CD4-positive, CD25-positive, alpha-beta regulatory T cell (primary cell): Measurements from ENCODE around the gene CD70. TPM values are rescaled to one million over a fixed set of nuclear protein-coding genes. Genes with fewer than 3 reads are reported as not detected.

Source experiments
- ATAC-seq, 2 donors: fragments of 150-1000 bp; cut with Tn5 transposase; one replicate each; pipeline ENCODE4 v1.10.0; 2021; ENCODE audit warnings: low read depth in 2 of 2, moderate number of reproducible peaks in 2 of 2, moderate library complexity in 1 of 2
- DNase-seq, 3 donors: peaks; one replicate each; pipeline versions ENCODE4 v3.0.0 to v3.0.0-alpha.2; 2012 to 2022; ENCODE audit warnings: mixed read lengths in 1 of 3
- H3K27ac ChIP-seq: one replicate; pipeline ENCODE4 v1.7.0; 2013; ENCODE audit warnings: mild to moderate bottlenecking, low read length; ENCODE audit not compliant: insufficient read depth, poor library complexity, severe bottlenecking
- H3K27me3 ChIP-seq: one replicate; pipeline ENCODE4 v1.7.0; 2013; ENCODE audit warnings: low read length; ENCODE audit not compliant: control insufficient read depth, insufficient read depth
- H3K36me3 ChIP-seq: one replicate; pipeline ENCODE4 v1.7.0; 2013; ENCODE audit warnings: mild to moderate bottlenecking, low read length, moderate library complexity; ENCODE audit not compliant: control insufficient read depth, insufficient read depth
- H3K4me1 ChIP-seq: 2 replicates; pipeline ENCODE4 v1.7.0; 2013; ENCODE audit warnings: mild to moderate bottlenecking, low read length; ENCODE audit not compliant: insufficient read depth, control insufficient read depth, poor library complexity, severe bottlenecking
- H3K4me3 ChIP-seq: one replicate; pipeline ENCODE4 v1.7.0; 2013; ENCODE audit warnings: low read depth, mild to moderate bottlenecking, low read length, moderate library complexity
- H3K9me3 ChIP-seq, 2 experiments: 1 replicate in 1 of 2; 2 replicates in 1 of 2; pipeline ENCODE4 v1.7.0; 2013; ENCODE audit warnings: low read length in 2 of 2, mild to moderate bottlenecking in 1 of 2, moderate library complexity in 1 of 2; ENCODE audit not compliant: control insufficient read depth in 2 of 2
- H3K27ac Mint-ChIP-seq, 3 donors: one replicate each; pipeline ENCODE4 v1.8.0; 2020 to 2022; ENCODE audit warnings: mild to moderate bottlenecking in 3 of 3, mixed read lengths in 3 of 3, moderate library complexity in 2 of 3
- H3K27me3 Mint-ChIP-seq: one replicate; pipeline ENCODE4 v1.8.0; 2022; ENCODE audit warnings: mild to moderate bottlenecking, mixed read lengths
- H3K36me3 Mint-ChIP-seq: one replicate; pipeline ENCODE4 v1.8.0; 2020; ENCODE audit warnings: mixed read lengths
- H3K4me1 Mint-ChIP-seq, 4 donors: one replicate each; pipeline ENCODE4 v1.8.0; 2020 to 2022; ENCODE audit warnings: mixed read lengths in 4 of 4, mild to moderate bottlenecking in 1 of 4
- H3K4me3 Mint-ChIP-seq, 4 donors: one replicate each; pipeline ENCODE4 v1.8.0; 2020 to 2022; ENCODE audit warnings: mild to moderate bottlenecking in 4 of 4, mixed read lengths in 4 of 4, moderate library complexity in 3 of 4
- H3K9me3 Mint-ChIP-seq, 7 donors: one replicate each; pipeline ENCODE4 v1.8.0; 2020 to 2022; ENCODE audit warnings: mixed read lengths in 7 of 7, mild to moderate bottlenecking in 3 of 7, moderate library complexity in 2 of 7
- polyA plus RNA-seq, 4 donors: library from polyadenylated mRNA; unstranded; fragments of 300-500 nt; fragmentation: Illumina TruSeq; gene quantifications; one replicate each; pipeline ENCODE4 v1.2.3, GENCODE V29; 2021
- total RNA-seq: library from RNA; stranded (reverse); gene quantifications from one replicate; pipeline ENCODE4 v1.2.3, GENCODE V29; 2022

Gene CD70
- total and polyA plus RNA-seq, 5 donors from 2014 or later: 10.0 to 27.2 (median 22.0) TPM

GRCh38 chr19:6543866-6544347 is 47.0 kb downstream of the CD70 start:
- Mint-ChIP-seq H3K9me3 (peaks cover 0 to 4% (median 0%) of the 10 kb centered on the region in 7 donors), H3K27me3 (peaks cover 20% of the 10 kb centered on the region), H3K27ac (no peak overlapping the region), H3K36me3 (no peaks in the 10 kb centered on the region), H3K4me3 (no peak overlapping the region), H3K4me1 (peaks cover 0 to 8% (median 4%) of the 10 kb centered on the region in 4 donors)
- H3K4me1 ChIP-seq: no peaks in the 10 kb centered on the region
- H3K9me3 ChIP-seq: no peaks in the 10 kb centered on the region
- H3K27ac ChIP-seq: no peak overlapping the region
- H3K27me3 ChIP-seq: peaks cover 2% of the 10 kb centered on the region
- H3K36me3 ChIP-seq: no peaks in the 10 kb centered on the region
- ATAC-seq (no peak), DNase-seq (no peak)
- no peak overlapping the region for H3K4me3 ChIP-seq

GRCh38 chr19:6540918-6541689 is 49.8 kb downstream of the CD70 start:
- Mint-ChIP-seq H3K4me1 (peaks cover 6 to 14% (median 9%) of the 10 kb centered on the region in 4 donors), H3K27ac (no peak overlapping the region), H3K9me3 (peaks cover 0 to 5% (median 0%) of the 10 kb centered on the region in 7 donors), H3K27me3 (peaks cover 14% of the 10 kb centered on the region), H3K36me3 (no peaks in the 10 kb centered on the region), H3K4me3 (no peak overlapping the region)
- Histone ChIP-seq H3K27ac (no peak overlapping the region), H3K4me1 (peaks cover 7% of the 10 kb centered on the region), H3K36me3 (no peaks in the 10 kb centered on the region), H3K4me3 (no peak overlapping the region), H3K27me3 (peaks cover 2% of the 10 kb centered on the region), H3K9me3 (no peaks in the 10 kb centered on the region)
- DNase-seq (no peak), ATAC-seq (no peak)

GRCh38 chr19:6539514-6539913 is 51.4 kb downstream of the CD70 start:
- peaks cover 11% of the 10 kb centered on the region for H3K4me1 ChIP-seq
- H3K36me3 ChIP-seq: no peaks in the 10 kb centered on the region
- H3K9me3 Mint-ChIP-seq: peaks cover 0 to 5% (median 0%) of the 10 kb centered on the region in 7 donors
- no peak overlapping the region for H3K27ac Mint-ChIP-seq
- ATAC-seq: no peak
- H3K27ac ChIP-seq: no peak overlapping the region
- DNase-seq: no peak
- peaks cover 27% of the 10 kb centered on the region for H3K27me3 Mint-ChIP-seq
- H3K4me3 ChIP-seq: no peak overlapping the region
- H3K27me3 ChIP-seq: peaks cover 2% of the 10 kb centered on the region
- peaks cover 7% of the 10 kb centered on the region for H3K36me3 Mint-ChIP-seq
- H3K4me1 Mint-ChIP-seq: peaks cover 12 to 19% (median 15%) of the 10 kb centered on the region in 4 donors
- H3K4me3 Mint-ChIP-seq: no peak overlapping the region
- no peaks in the 10 kb centered on the region for H3K9me3 ChIP-seq

Other genes with a start within 250 kb of the CD70 start
- 75.1 TPM for gene CLPP, start 229.6 kb downstream of the CD70 start, total RNA-seq
- gene CLPP, start 229.6 kb downstream of the CD70 start, polyA plus RNA-seq: 100 to 1,000 TPM; 144 to 209 (median 189) TPM
- 47.4 TPM for gene ALKBH7, start 218.4 kb downstream of the CD70 start, total RNA-seq
- gene ALKBH7, start 218.4 kb downstream of the CD70 start, polyA plus RNA-seq: 100 to 1,000 TPM in 1 of 4 donors, 10 to 100 TPM in 3; 89.1 to 102 (median 94.4) TPM
- 1.0 TPM for gene PSPN, start 215.2 kb downstream of the CD70 start, total RNA-seq
- gene PSPN, start 215.2 kb downstream of the CD70 start, polyA plus RNA-seq: under 1 TPM; 0.41 to 0.90 (median 0.65) TPM
- 53.4 TPM for gene GTF2F1, start 198.0 kb downstream of the CD70 start, total RNA-seq
- gene GTF2F1, start 198.0 kb downstream of the CD70 start, polyA plus RNA-seq: 10 to 100 TPM; 16.0 to 19.7 (median 17.5) TPM
- gene KHSRP, start 166.3 kb downstream of the CD70 start, total RNA-seq: 156 TPM
- 10 to 100 TPM in 3 of 4 donors, 1 to 10 TPM in 1; 9.1 to 20.3 (median 11.4) TPM for gene KHSRP, start 166.3 kb downstream of the CD70 start, polyA plus RNA-seq
- 0.42 TPM for gene SLC25A41, start 157.4 kb downstream of the CD70 start, total RNA-seq
- under 1 TPM in 1 of 4 donors, not detected in 3; 0.24 TPM for gene SLC25A41, start 157.4 kb downstream of the CD70 start, polyA plus RNA-seq
- gene SLC25A23, start 131.4 kb downstream of the CD70 start, total RNA-seq: 10.9 TPM
- gene SLC25A23, start 131.4 kb downstream of the CD70 start, polyA plus RNA-seq: 10 to 100 TPM in 2 of 4 donors, 1 to 10 TPM in 2; 6.6 to 14.7 (median 11.1) TPM
- 1.6 TPM for gene CRB3, start 126.9 kb downstream of the CD70 start, total RNA-seq
- 1 to 10 TPM; 2.6 to 5.8 (median 3.7) TPM for gene CRB3, start 126.9 kb downstream of the CD70 start, polyA plus RNA-seq
- 125 TPM for gene DENND1C, start 109.4 kb downstream of the CD70 start, total RNA-seq
- gene DENND1C, start 109.4 kb downstream of the CD70 start, polyA plus RNA-seq: 10 to 100 TPM; 36.9 to 42.4 (median 41.4) TPM
- gene TUBB4A, start 88.8 kb downstream of the CD70 start, total RNA-seq: 1.3 TPM
- 1 to 10 TPM in 1 of 4 donors, under 1 TPM in 1, not detected in 2; 0.36 to 1.0 TPM for gene TUBB4A, start 88.8 kb downstream of the CD70 start, polyA plus RNA-seq
- gene TNFSF9, start 60.1 kb downstream of the CD70 start, total RNA-seq: 4.5 TPM
- 1 to 10 TPM in 1 of 4 donors, under 1 TPM in 3; 0.38 to 2.6 (median 0.50) TPM for gene TNFSF9, start 60.1 kb downstream of the CD70 start, polyA plus RNA-seq
- 8.4 TPM for gene TNFSF14, start 79.0 kb upstream of the CD70 start, total RNA-seq
- gene TNFSF14, start 79.0 kb upstream of the CD70 start, polyA plus RNA-seq: 1 to 10 TPM; 2.6 to 8.9 (median 5.4) TPM
- gene C3, start 129.5 kb upstream of the CD70 start, total RNA-seq: not detected
- not detected for gene C3, start 129.5 kb upstream of the CD70 start, polyA plus RNA-seq
- 60.7 TPM for gene GPR108, start 146.4 kb upstream of the CD70 start, total RNA-seq
- 10 to 100 TPM; 82.9 to 98.8 (median 87.4) TPM for gene GPR108, start 146.4 kb upstream of the CD70 start, polyA plus RNA-seq
- 2.6 TPM for gene TRIP10, start 148.5 kb upstream of the CD70 start, total RNA-seq
- under 1 TPM in 3 of 4 donors, not detected in 1; 0.37 to 0.51 (median 0.38) TPM for gene TRIP10, start 148.5 kb upstream of the CD70 start, polyA plus RNA-seq
- gene SH2D3A, start 176.3 kb upstream of the CD70 start, total RNA-seq: 46.2 TPM
- gene SH2D3A, start 176.3 kb upstream of the CD70 start, polyA plus RNA-seq: 10 to 100 TPM; 19.5 to 26.5 (median 22.1) TPM
- gene VAV1, start 181.6 kb upstream of the CD70 start, total RNA-seq: 117 TPM
- gene VAV1, start 181.6 kb upstream of the CD70 start, polyA plus RNA-seq: 10 to 100 TPM; 14.8 to 24.2 (median 21.8) TPM